ENCODE data around the gene SH3RF1. TPM values are rescaled to one million over a fixed set of nuclear protein-coding genes. Genes with fewer than 3 reads are reported as not detected.

SH3RF1 gene
- total and polyA plus RNA-seq, 10 of the 15 experiments (the other 5 are each of a cell fraction or from before 2014, with no cell fraction given): 4.5 to 22.5 (median 10.4) TPM

DNA sequence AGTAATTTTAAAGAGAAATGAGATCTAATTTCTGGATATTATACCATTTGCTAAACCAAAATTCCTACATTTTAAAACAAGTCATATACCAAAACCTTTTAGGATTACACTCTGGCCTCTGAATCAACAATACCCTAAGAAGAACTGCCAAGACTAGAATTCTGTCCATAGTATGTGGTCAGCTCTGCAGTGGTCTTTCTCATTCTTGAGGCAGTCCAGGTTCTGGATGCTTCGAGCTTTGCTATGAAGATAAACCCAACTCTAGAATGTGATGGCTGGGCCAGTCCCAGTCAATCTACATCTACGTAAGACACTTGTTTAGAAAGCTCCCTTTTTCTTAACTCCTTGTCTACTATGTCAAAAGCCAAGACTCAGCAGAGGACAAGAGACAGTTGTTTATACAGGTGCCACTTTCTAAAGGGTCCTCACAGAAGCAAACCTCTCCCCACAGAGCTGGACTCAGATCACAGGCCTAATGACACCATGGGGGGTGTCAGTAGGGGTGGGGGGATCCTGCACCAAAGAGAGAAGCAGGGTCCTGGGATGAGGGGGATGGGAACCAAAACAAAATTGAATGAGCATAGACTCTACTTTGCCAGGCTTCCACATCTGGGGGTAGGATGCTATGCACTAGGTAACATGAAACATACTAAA, 63.2 kb downstream of the SH3RF1 start (continued):
- TF ChIP-seq HCFC1 (IDR thresholded peaks at IDR 0.05; ENCODE audit: low read length): no peak
- TF ChIP-seq, protein P1, sequence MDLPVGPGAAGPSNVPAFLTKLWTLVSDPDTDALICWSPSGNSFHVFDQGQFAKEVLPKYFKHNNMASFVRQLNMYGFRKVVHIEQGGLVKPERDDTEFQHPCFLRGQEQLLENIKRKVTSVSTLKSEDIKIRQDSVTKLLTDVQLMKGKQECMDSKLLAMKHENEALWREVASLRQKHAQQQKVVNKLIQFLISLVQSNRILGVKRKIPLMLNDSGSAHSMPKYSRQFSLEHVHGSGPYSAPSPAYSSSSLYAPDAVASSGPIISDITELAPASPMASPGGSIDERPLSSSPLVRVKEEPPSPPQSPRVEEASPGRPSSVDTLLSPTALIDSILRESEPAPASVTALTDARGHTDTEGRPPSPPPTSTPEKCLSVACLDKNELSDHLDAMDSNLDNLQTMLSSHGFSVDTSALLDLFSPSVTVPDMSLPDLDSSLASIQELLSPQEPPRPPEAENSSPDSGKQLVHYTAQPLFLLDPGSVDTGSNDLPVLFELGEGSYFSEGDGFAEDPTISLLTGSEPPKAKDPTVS (IDR thresholded peaks at IDR 0.05; ENCODE audit: low read depth, low read length): no peak
- TF ChIP-seq RBBP5 (conservative IDR thresholded peaks at IDR 0.05): no peak

GRCh38 chr4:169205744-169206080, 65.0 kb downstream of the SH3RF1 start:
- in situ Hi-C loops (cut with MboI): no loop called here
- DNase-seq (ENCODE audit: low read depth, low spot score) (no peak), FAIRE-seq (no peak), ATAC-seq (no peak)
- Histone ChIP-seq H3K4me2 (ENCODE audit: control insufficient read depth, insufficient read depth) (no peak overlapping the region), H3K27ac (ENCODE audit: control insufficient read depth, insufficient read depth) (no peak overlapping the region), H3K9me3 (replicated peaks; ENCODE audit: control insufficient read depth, insufficient read depth, low read length) (no peaks in the 10 kb centered on the region), H3K9ac (ENCODE audit: control insufficient read depth, insufficient read depth, low read length) (no peak overlapping the region), H3K79me2 (ENCODE audit: control insufficient read depth, insufficient read depth, low read length) (peaks cover 14% of the 10 kb centered on the region), H2AFZ (ENCODE audit: control insufficient read depth, low read depth, low read length) (no peak overlapping the region), H3K4me3 (no peak overlapping the region), H3K4me1 (ENCODE audit: control insufficient read depth, insufficient read depth, low read length) (peaks cover 10% of the 10 kb centered on the region; the same call in 1 of the 2 replicates), H3K36me3 (ENCODE audit: control insufficient read depth in 2 of 2, insufficient read depth in 2 of 2, low read length in 1 of 2) (no peaks in the 10 kb centered on the region), H4K20me1 (ENCODE audit: control insufficient read depth, insufficient read depth) (no peaks in the 10 kb centered on the region), H3K27me3 (replicated peaks in 1 of 2; ENCODE audit: control insufficient read depth in 2 of 2, insufficient read depth in 2 of 2, low read length in 1 of 2) (no peaks in the 10 kb centered on the region)
- POLR2A ChIA-PET: no interaction called here
- BruUV-seq (replicated peaks): no TSS peak
- RAD21 ChIA-PET (ENCODE audit: unreplicated experiment): no interaction called here
- TF ChIP-seq SMAD1 (IDR thresholded peaks at IDR 0.05; ENCODE audit: low read depth, partially characterized antibody): no peak
- no peak for TF ChIP-seq TARDBP (IDR thresholded peaks at IDR 0.05; ENCODE audit: borderline replicate concordance)
- no peak for TF ChIP-seq CHD4 (IDR thresholded peaks at IDR 0.05)
- CTCF ChIA-PET: no interaction called here
- intact Hi-C loops (cut with micrococcal nuclease; ENCODE audit: unreplicated experiment): no loop called here
- SMC1A ChIA-PET (ENCODE audit: uncharacterized antibody, unreplicated experiment): no interaction called here

All from GM12878 (cell line).